ENCODE results near the gene TNS4.
"Not testable (repeated sequence)": the region's sequence is repeated elsewhere in the genome, so short reads cannot be mapped to it uniquely, and the experiment has no call there.

TNS4 gene

GRCh38 chr17:40501499-40501911 is at the start of gene TNS4:
TSS of gene TNS4 (minus strand) at chr17:40501623. CDS start at chr17:40496425, 5,198 bp downstream.
- DNase-seq (ENCODE audit: low spot score): no peak

DNA sequence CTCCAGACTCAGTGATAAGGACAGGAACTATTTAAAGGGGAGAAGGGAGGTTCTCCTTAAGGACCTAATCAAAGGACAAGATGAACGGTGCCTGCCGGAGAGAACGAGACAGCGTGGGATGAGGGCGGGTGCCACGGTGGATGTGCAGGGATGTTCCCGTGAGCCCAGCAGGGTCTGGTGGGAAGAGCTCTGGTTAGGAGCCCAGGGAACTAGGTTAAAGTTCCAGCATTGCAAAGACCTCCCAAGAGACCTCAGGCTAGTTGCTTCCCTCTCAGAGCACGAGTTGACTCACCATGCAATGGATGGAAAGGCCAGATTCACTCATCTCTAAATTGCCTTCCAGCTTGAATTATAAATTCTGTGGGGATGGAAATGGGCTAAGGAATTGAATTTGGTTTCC is 49.2 kb upstream of the TNS4 start:
- no peak for DNase-seq (ENCODE audit: low spot score)

DNA sequence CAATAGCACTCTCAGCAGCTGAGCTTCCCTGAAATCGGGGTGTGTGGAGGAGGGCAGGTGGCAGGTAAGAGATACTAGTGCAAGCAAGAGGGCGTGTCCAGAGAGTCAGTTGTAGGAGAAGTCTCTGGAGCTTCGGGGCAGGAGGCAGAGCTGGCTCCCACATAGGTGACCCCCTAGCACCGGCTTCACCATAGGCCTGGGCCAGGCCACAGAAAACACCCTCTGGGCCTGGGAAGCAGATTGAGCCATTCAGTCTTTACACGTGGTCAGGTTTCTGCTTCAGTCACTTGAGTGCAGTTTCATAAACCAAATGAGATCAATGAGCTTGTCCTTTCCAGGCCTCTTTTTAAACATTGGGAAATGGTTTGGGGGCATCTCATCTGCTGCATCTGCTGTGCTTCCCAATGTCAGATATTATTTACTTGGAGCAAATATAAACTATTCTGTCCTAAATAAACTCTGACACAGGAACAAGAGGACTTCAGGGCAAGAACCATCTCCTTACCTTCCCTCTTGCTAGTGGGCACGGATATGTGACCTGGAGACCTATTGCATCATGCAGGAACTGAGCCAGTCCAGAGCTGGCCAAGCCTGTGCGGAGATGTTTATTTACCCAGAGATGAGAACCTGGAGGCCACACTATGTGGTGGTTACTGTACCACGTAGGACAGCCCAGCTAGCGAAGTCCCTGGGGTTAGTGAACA is 47.7 kb upstream of the TNS4 start:
- DNase-seq (ENCODE audit: low spot score): peak; percentile 54

DNA sequence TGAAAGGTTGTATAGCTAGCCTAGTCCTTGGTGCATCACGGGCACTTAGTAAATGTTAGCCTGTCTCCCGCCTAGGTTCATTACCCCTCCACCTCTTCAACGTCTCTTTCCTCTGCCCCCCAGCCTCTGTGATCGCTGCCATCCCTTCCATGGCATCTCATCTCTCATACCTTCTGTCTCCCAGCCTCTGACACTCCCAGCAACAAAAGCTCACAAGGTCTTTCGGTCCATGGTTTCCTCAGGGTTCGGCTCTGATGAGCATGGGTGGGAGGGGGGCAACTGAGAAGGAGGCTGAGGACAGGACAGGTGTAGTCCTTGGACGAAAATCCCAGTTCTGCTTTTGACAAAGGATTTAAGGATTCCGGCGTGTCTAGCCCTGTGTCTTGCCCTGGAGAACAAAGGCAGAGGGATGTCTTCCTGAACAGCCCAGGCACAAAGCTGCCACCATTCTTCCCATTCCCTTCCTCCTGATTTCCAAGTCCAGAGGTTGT is 47.1 kb upstream of the TNS4 start:
- no peak for DNase-seq (ENCODE audit: low spot score)

DNA sequence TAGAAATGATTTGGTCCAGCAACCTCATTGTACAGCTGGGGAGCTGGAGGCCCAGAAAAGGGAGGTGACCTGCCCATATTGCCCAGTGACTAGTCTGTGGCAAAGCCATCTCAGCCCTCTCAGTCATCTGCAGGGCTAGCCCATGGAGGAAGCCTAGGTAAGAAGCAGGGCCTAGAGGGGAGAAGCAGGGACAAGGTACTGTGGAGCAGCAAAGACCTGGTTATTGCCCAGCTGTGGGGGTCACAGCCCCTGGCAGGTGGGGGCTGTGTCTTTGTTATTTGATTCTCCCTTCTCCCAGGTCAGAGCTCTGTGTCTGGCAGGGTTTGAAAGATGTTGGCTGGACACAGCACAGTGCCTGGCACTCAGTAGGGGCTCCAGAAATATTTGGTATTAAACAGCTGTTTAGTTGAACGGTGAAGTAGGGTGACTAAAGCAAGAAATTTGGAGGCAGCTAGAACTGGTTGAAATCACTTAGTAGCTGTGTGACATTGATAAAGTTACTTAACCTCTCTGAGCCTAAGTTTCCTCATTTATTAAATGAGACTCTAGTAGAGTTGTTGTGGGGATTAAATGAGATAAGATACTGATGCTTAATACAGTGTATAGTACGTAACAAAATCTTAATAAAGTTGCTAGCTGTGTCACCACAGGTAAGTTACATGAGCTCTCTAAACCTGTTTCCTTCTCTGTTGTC is 46.5 kb upstream of the TNS4 start:
- DNase-seq (ENCODE audit: low spot score): no peak

- DNase-seq (ENCODE audit: low spot score): no peak
Observed at GRCh38 chr17:40547079-40547784, 45.8 kb upstream of the TNS4 start.

- not testable (repeated sequence) for DNase-seq (ENCODE audit: low spot score)
Observed at GRCh38 chr17:40546497-40546896, 45.1 kb upstream of the TNS4 start.

DNA sequence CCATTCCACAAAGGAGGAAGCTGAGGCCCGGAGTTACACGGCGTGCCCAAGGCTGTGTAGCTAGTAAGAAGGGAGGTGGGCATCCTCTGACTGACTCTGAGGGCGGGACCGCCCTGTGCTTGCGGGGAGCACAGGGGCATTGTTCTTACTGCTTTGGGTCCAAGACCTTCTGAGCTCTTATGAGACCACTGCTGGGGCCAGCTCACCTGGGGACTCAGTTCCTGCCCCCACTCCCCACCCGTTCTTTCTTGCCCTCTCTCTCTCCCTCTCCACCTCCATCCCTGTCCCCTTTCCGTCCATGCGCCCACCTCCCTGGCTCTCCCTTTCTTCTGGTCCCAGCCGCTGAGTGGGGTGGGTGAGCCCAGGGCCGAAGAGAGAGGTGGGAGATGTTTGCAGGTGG is 44.2 kb upstream of the TNS4 start:
- DNase-seq (ENCODE audit: low spot score): no peak

- peak; percentile 41 for DNase-seq (ENCODE audit: low spot score)
Observed at GRCh38 chr17:40542558-40543411, 41.4 kb upstream of the TNS4 start.

GRCh38 chr17:40541873-40542557 is 40.6 kb upstream of the TNS4 start:
- DNase-seq (ENCODE audit: low spot score): no peak

- no peak for DNase-seq (ENCODE audit: low spot score)
Observed at GRCh38 chr17:40541060-40541872, 39.8 kb upstream of the TNS4 start.

- DNase-seq (ENCODE audit: low spot score): no peak
Observed at GRCh38 chr17:40540448-40540847, 39.0 kb upstream of the TNS4 start.

- DNase-seq (ENCODE audit: low spot score): no peak
Observed at GRCh38 chr17:40539711-40540411, 38.4 kb upstream of the TNS4 start.

DNA sequence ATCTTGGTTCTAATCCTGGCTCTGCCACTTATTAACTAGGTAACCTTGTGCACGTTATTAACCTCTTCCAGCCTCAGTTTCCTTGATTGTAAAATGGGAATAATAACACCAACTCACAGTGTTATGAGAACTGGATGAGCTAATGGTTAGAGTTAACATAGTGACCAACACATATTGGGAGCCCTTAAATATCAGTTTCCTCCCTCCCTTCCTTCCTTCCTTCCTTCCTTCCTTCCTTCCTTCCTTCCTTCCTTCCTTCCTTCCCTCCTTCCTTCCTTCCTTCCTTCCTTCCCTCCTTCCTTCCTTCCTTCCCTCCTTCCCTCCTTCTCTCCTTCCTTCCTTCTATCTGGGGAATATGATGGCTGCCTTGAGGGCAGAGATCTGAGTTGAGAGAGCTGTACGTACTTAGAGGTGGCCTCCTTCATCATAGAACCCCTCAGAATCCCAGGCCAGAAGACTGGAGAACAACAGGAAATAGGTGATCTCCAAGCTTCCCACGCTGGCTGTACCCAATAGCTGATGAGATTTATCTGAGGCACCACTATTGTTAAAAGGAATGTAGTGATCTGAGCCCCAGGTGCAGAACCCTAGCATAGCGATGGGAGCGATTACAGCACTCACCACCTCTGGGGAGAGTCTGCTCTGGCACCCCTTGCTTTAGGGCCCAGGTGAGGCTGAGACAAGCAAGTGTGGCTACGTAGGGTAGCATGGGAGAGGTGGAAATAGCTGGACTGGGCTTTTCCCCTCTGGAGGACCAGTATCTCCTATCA is 37.7 kb upstream of the TNS4 start:
- DNase-seq (ENCODE audit: low spot score): no peak

GRCh38 chr17:40538019-40538935 is 36.9 kb upstream of the TNS4 start:
- no peak for DNase-seq (ENCODE audit: low spot score)

DNA sequence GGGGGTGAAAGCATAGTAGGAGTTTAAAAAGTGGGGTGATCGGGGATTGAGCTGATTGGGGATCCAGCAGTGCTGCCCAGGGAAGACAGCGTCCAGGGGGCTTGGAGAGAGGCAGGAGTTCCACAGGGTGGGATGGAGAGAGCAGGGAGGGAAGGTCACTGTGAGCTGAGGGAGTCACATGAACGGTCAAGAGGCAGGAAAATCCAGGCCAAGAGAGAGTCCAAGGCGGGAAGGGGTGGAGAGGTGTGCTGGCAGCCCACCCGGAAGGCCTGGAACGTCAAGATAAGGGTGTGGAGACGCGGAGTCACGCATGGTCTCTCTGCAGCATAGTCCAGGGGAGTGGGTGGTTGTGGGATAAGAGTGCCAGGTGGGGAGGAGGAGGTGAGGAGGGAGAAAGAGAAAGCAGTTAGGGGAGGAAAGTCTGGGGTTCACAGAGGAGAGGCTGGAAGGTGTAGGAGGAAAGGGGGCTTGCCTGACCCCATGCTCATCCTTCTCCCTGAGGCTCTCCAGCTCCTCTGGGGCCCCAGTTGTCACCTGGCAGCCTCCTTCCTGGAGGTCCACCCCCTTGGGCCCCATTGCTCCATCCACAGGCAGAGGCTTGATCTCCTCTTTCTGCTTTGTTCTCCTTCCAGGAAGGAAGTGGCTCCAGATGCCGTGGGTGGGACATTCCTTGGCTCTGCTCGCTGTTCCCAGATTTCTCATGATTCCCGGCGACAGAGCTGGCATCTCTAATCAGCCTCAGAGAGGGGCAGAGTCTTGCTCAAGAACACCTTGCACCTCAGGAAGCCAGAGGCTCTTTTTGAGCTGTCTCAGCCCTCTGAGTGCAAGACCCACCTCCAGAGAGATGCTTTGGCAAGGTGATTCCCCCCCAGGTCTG is 35.1 kb upstream of the TNS4 start:
- no peak for DNase-seq (ENCODE audit: low spot score)

GRCh38 chr17:40535924-40536294 is 34.5 kb upstream of the TNS4 start:
- no peak for DNase-seq (ENCODE audit: low spot score)

All from HuH-7.5 (cell line).